HuH-7.5 (cell line): ENCODE measurements around the gene FOXS1.
"Not testable (repeated sequence)": the region's sequence is repeated elsewhere in the genome, so short reads cannot be mapped to it uniquely, and the experiment has no call there.

Source experiments
- DNase-seq: peaks from one replicate; pipeline ENCODE4 v3.0.0; 2011; ENCODE audit warnings: low spot score

FOXS1 gene

GRCh38 chr20:31839782-31840487 lies 5.5 kb downstream of the FOXS1 start:
- no peak for DNase-seq

- no peak for DNase-seq
These were observed 6.6 kb downstream of the FOXS1 start for GRCh38 chr20:31838646-31839292.

GRCh38 chr20:31837896-31838397 lies 7.5 kb downstream of the FOXS1 start:
- no peak for DNase-seq

GRCh38 chr20:31836853-31837608 lies 8.4 kb downstream of the FOXS1 start:
- no peak for DNase-seq

- DNase-seq = no peak
These were observed 9.2 kb downstream of the FOXS1 start for GRCh38 chr20:31835977-31836852.

GRCh38 chr20:31835554-31835953 lies 9.8 kb downstream of the FOXS1 start:
- no peak for DNase-seq

GRCh38 chr20:31833931-31834521 lies 11.4 kb downstream of the FOXS1 start:
- DNase-seq = no peak

- DNase-seq = peak; percentile 96
These were observed 12.1 kb downstream of the FOXS1 start for GRCh38 chr20:31833130-31833930.

- no peak for DNase-seq
These were observed 13.6 kb downstream of the FOXS1 start for GRCh38 chr20:31831771-31832306.

GRCh38 chr20:31831211-31831610 lies 14.2 kb downstream of the FOXS1 start:
- DNase-seq = no peak

GRCh38 chr20:31830406-31830981 lies 14.9 kb downstream of the FOXS1 start:
- DNase-seq = no peak

- no peak for DNase-seq
These were observed 15.7 kb downstream of the FOXS1 start for GRCh38 chr20:31829731-31830130.

GRCh38 chr20:31828016-31828415 lies 17.4 kb downstream of the FOXS1 start:
- DNase-seq = not testable (repeated sequence)

- no peak for DNase-seq
These were observed 18.3 kb downstream of the FOXS1 start for GRCh38 chr20:31827059-31827458.

GRCh38 chr20:31826074-31826473 lies 19.3 kb downstream of the FOXS1 start:
- DNase-seq = no peak

GRCh38 chr20:31824554-31825313 lies 20.7 kb downstream of the FOXS1 start:
- DNase-seq = no peak

GRCh38 chr20:31824125-31824485 lies 21.3 kb downstream of the FOXS1 start:
- no peak for DNase-seq

- DNase-seq = no peak
These were observed 21.9 kb downstream of the FOXS1 start for GRCh38 chr20:31823360-31824124.
